HG03432 (cell line): ENCODE data around the gene DLG2.

Experiments
- ATAC-seq: cut with Tn5 transposase; IDR thresholded peaks from one replicate; pipeline ENCODE4 v1.9.1; 2021; ENCODE audit warnings: mild to moderate bottlenecking, moderate library complexity; ENCODE audit not compliant: unreplicated experiment

The DLG2 gene

DNA sequence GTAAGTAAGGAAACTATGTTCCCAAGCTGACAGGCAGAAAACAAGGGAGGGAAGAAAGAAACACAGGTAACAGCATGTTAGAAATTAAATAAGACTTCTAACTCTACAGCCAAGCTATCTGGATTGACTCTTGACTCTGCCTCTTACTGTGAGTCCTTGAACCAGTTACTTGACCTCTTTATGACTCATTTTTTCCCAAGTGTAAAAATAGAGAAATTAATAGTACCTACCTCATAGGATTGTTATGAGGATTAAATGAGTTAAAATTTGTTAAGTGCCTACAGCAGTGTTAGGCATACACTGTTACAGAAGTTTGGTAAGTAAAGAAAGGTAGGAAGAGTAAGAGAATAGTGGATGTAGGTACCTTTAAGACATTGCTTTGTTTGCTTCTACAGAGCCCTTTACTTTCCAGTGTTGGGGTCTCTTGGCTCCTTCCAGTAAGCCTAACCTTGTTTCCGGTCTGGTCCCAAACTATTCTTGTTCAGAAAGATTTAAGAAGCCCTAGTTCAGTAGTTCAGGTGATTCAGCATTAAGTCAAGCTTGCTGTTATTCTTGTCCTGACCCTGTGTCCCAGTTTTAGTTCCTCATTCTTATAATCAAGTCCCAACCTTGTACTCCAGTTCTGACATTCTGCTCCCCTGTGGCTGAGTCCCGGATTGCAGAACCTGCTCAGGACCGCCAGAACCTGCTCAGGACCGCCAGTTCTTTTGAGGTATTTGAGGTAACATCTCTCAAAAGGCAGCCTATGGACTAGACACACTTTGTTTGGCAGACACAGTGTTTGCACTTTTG lies 1377.6 kb downstream of the DLG2 start:
- peak; percentile 81 for ATAC-seq

DNA sequence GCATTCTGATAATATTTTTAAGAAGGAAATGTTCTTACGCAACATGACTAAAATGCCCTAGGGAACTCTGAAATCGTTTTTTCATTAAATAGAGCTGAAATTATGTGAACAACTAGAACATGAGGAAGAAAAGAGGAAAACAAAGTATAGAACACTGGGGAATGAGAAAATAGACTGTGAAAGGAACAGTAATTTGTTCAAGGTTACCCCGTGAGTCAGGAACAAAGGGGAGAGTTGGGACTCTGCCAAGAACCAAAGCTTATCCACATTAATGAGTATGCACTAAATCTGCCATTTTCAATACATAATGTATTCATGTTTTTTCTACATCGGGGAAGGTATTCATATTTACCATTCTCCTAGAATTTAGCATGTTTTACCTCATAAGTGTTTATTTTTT lies 1379.2 kb downstream of the DLG2 start:
- ATAC-seq = no peak

DNA sequence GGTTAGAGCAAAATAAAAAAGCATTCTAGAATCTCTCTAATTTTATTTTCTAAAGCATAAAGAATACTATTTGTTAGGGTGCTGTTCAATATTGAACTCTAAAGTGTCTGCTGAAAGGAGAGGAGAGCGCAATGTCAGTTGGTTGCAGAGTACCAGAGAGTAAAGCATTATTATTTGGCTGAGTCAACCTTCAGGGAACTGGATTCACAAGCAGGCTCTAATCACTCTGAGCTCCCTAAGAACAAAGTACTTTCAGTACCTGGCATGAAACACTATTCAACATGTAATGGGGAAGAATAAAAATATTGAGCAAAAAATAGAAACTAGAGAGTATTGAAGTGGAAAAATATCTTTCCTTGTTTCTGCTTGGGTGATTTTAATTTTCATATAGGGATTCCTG lies 1380.0 kb downstream of the DLG2 start:
- ATAC-seq = no peak

DNA sequence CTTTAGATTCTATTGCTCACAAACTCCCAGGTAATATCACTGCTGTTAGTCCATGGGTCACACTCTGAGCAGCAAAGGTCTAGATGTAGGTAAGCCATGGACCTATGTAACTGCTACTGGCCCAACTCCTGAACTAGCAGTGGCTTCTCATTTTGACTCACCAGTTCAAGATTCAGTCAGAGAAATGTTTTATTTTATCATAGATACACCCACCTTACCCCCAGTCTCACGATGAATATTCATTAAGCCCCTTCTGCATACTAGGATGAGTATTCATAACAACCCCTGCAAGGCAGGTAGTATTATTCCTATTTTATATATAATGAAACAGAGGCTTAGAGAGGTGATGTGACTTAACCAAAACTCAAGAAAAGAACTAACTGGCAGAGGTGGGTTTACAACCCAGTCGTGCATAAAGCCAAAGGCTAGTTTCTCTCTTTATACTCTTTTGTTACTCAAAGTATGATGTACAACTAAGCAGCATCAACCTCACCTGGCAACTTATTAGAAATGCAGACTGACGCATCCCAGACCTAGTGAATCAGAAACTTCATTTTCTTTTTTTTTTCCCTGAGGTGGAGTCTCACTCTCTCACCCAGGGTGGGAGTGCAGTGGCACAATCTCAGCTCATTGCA lies 1383.4 kb downstream of the DLG2 start:
- ATAC-seq = peak; percentile 75

DNA sequence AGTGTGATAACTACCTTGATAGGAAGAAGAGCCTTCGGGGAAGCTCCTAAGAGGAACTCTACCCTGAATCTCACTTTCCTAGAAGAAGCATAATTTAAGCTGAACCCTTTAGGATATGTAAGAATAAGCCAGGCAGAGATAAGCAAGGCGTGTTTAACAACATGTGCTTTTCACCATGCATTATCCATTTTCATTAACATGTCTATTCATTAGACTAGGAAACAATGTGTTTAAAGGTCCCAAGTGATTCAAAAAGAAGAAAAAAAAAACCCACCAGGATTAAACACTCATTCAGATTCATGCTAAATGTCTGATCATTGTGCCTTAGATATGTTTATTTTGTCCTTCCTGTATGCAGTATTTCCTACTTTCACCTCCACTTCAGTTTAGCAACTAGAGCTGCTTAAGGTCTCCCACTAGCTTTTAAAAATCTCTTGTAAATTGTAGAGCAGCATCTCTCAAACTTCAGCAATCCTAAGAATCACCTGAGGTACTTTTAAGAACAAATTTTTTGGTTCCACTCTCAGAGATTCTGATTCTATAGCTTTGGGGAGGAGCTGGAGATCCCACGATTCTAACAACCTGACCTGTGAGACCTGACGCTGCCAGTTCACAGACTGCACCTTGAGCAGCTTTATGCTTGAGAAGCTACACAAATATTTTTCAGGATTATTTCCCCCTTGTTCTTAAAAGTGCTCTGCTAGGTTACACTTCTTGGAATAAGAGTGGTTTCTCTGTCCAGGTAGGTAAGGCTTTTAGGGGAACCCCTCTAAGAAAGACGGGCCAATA lies 1385.6 kb downstream of the DLG2 start:
- no peak for ATAC-seq

DNA sequence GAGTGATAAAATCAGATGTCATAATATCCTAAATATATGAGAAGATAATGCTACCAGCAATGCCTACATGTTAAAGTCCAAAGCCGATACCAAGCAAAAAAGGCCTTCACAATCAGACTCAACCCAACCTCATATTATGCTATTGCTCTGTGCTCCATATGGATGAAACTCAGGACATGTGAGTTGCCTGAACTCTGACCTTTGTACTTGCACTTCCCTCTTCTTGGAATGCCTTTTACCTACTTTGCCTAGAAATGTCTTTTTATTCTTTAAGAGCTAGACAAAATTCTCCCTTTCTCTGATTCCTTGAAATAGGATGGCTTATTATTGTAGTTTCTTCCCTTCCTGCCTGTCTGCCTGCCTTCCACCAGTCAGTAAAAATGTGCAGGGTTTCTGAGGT lies 1386.3 kb downstream of the DLG2 start:
- no peak for ATAC-seq

DNA sequence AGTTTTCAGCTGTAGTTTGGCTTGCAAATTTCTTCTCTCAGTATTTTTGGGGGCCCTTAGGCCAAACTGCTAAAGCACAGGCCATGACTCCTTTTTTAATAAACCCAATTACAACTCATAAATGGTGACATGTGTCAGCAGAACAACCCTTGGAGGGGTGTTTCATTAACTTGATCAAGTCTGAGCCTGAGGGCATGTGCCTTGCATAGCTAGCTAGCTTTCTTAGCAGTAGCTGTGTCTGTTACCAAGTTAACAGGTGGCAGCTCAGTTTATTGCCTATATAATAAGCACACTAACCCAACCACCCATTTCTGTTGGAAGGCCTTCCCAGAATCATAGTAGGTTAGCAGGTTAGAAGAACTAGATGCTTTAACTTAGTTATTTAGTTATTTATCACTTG lies 1390.7 kb downstream of the DLG2 start:
- ATAC-seq = no peak

DNA sequence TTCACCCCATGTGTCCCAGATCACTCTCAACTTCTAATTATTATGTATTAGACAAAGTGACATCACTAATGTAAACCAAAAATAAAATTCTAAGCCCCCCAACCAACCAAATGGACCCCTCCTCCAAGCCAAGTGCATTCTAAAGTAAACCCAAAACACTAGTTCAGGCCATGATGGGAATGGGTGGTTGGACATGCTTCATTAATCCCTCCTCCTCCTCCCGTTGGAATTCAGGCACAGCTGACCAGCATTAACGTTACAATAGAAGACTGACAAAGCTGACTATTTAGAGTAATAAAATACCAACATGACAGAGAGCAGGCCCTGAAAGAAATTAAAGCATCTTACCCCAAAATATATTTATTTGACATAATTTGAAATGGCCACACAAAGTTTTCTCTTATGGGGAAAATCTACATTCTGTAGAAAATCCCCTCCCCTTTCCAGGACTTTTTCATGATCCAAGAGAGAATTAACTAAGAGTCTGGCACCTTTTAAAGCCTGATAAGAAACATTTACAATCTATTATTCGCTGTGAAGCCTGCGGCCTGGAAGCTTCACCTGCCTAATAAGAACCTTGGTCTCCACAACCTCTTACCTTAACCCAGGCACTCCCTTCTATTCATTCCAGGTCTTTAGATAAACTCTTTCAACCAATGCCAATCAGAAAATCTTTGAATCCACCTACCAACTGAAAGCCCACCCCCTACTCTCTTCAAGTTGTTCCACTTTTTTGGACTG lies 1392.5 kb downstream of the DLG2 start:
- ATAC-seq = no peak

DNA sequence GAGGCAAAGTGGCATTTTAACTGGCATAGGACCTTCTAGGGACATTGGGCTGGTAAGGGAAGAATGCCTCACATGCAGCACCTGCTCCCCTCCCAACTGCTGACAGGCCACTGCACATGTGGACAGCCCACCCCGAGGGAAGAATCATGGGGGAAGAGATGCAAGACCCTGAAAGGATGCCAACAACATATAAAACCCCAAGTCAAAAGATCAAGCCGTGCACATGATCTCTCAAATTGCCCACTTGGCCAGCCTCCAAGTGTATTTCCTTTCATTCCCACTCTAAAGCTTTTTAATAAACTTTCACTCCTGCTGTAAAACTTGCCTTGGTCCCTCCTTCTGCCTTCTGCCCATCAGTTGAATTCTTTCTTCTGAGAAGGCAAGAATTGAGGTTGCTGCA lies 1393.1 kb downstream of the DLG2 start:
- ATAC-seq = no peak

DNA sequence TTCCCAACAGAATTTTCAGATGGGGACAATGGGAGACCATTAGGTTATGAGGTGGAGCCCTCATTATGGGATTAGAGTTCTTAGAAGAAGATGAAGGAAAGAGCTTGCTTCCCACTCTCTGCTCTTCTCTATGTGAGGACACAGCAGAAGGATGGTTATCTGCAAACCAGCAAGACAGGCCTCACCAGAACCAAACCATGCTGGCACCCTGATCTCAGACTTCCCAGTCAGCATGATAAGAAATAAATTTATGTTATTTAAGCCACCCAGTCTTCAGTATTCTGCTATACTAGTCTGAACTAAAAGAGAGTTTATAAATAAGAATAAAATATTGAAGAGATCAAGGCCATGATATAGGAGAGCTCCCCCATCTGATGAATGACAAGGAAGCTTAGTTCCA lies 1394.6 kb downstream of the DLG2 start:
- ATAC-seq = no peak

DNA sequence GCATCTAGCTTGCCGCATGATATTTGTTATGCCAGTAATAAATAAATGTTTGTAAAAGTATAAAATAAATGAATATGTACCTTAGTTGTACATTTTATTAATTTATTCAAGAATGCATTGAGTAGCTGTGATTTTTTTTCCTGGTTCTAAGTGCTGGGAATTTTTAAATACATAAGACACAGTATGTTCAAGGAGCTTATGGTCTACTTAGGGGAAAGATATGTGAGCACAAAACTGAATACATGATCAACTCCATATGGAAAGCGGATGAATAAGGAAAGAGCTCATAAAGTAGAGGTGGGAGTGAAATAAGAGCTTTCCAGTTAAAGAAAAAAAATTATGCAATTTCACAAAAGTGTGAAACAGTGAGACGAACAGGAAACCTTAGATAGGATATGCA lies 1396.7 kb downstream of the DLG2 start:
- ATAC-seq = no peak

DNA sequence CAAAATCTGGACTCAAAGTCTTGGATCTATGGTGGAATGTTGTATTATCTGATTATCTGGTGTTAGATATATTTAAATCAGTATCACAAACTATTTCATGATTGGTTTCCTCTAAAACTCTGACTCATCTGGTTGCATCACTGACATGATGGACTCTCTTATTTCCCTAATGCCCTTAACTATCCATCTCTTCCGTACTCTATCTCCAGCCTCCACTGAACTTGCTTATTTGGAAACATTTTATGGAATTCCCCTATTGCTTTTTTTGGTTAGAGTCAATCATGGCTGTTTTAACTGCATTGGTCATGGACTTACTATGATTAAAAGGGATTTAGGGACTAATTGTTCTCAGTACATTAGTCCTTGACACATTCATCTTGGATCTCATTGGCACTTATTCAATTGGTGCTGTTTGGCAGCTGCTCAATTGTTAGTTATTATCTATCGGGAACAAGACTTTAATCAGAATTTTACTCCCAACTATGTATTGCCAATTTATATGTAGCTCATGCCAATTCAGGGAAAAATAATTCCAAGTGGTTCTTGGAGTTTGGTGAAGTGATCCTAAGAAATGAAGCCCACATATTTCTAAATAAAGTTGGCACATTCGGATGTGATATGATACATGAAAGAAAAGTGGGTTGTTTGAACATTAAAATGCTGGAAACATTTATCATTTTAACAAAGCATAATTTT lies 1399.0 kb downstream of the DLG2 start:
- ATAC-seq = no peak

DNA sequence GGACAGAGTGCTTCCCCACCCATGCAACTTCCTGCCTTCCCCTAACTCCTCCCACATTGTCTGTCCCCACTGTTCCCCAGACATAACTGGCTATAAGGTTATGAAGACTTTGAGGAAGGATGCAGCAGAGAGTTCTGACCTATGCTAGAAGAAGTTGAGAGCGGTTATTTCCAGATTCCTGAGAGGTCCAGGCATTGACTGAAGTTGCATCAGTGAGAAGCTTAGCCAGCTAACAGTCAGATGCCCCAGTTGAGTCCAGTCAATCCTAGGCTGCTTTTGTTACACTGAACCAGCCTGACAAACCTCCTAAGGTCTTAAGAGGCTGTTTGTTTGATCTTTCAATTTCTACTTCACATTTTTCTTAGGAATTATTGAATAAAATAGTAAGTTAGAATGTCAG lies 1403.1 kb downstream of the DLG2 start:
- ATAC-seq = no peak

DNA sequence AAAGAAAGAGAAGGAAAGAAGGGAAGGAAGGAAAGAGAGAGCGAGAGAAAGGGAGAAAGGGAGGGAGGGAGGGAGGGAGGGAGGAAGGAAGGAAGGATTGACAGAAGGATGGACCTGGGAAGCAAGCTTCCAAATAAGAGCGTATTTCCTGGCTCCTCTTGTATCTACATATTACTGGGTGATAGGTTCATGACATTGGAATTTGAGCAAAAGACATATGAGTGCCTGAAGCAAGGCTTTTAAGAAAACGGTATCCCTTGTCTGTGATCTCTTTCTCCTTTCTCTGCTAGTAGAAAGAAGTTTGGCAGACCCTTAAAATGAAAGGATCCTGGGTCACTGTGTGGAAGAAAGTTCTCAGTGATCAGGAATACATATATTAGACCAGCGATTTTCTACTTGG lies 1408.8 kb downstream of the DLG2 start:
- ATAC-seq = no peak

DNA sequence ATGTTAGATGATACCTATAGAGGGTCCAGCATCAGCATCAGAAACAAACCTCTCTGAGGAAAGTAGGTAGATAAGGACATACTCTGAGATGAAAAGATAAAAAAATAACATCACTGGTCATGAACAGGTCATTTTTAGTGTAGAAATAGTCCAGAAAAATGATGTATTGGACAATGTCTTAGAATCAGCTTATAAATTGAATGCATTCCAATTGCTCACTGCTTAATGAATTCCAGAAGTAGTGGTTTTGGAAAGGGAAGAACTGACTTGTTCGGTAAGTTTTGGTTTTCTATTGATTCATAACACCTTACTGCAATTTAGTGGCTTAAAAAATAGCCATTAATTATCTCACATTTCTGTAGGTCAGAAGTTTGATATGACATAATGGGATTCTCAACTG lies 1411.5 kb downstream of the DLG2 start:
- ATAC-seq = no peak

DNA sequence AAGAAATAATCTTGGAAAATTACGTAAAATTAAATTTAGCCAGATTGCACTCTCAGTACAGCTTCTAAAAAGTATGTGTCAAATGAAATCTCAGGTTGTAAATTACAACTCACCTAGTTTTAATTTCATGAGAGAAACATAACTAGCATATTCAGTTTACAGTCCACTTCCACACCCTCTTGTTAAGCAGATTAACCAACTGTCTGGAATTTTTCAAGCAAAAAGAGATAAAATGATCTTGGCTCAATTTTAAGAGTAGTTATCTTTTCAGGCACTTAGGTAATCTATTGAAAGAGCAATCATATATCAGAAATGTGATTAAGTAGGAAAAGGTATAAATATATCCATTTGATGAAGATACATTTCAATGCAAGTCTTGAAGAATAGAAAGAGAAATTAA lies 1412.6 kb downstream of the DLG2 start:
- no peak for ATAC-seq

DNA sequence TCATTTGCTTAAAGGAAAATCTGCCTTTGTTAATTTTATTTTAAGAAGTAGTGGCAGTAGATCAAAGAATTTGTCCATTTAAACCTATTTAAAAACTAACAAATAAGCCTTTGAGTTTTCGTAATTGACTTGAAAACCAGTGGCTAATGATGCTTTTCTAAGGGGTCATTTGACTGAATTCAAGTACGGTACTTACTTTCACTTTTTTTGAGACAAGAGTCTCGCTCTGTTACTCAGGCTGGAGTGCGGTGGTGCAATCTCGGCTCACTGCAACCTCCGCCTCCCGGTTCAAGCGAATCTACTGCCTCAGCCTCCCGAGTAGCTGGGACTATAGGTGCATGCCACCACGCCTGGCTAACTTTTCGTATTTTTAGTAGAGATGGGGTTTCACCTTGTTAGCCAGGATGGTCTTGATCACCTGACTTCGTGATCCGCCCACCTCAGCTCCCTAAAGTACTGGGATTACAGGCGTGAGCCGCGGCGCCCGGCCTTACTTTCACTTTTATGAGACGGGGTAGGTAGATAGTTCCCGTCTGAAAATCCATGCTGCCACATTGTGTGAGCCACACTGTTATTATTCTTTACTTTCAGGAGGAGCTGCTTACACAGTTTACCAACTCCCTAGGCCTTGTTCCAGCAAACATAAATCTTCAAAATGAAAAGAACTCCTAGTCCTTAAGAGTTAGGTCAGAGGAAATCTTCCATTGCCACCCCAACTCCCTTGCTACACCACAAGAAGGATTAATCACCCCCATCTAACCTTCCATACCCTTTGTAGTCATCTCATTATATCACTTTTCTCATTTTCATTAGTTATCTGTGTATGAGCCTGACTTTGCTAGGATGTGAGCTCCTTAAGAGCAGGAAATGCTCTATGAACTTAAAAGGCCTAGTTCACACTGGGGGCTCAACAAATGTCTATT lies 1414.4 kb downstream of the DLG2 start:
- ATAC-seq = no peak

DNA sequence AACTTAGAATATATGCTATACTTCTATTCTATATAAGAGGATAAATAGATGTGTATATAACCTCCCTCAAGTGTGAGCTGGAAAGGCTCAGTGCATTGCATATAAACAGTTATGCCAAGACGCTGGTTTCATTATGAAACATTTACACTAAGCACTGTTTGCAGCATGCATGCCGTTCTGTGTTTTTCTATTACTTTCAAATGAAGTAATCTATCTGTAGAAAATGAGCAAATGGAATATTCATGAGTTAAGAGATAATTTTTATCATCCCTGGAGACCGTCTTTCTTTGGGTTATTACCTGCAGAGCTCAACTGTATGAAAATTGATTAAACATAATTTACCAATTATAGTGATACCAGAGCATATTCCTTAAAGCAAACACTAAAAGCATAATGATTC lies 1415.2 kb downstream of the DLG2 start:
- ATAC-seq = no peak

DNA sequence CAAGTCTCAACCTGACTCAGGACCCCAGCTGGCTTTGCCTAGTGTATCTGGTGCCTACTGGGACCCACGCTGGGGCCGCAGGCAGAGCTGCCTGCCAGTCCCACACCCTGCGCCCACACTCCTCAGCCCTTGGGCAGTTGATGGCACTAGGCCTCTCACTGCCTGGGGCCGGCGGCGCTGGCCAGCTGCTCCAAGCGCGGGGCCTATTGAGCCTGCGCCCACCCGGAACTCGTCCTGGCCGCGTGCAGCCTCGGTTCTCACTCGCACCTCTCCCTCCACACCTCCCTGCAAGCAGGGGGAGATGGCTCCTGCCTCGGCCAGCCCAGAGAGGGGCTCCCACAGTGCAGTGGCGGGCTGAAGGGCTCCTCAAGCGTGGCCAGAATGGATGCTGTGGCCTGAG lies 1432.4 kb downstream of the DLG2 start:
- no peak for ATAC-seq

DNA sequence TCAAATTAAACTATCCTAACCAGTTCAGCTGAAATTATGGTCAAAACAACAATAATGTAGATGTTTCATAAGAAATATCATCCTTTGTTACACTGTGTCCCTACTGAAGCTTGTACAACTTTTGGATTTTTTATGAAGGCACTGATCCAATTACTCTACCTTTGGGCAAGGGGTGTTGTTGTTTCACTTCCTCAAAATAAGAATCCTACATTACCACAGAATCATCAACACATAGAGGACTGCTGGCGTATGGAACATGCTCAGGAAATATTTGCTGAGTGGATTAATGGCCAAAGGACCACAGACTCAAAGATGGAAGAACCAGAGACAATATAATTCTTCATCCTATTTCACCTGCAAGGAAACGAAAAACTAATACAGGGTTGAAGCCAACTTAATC lies 1433.4 kb downstream of the DLG2 start:
- ATAC-seq = no peak
